OCI-LY7 (cell line): ENCODE measurements around the gene PTRHD1. TPM values are rescaled to one million over a fixed set of nuclear protein-coding genes. Genes with fewer than 3 reads are reported as not detected.

Source experiments
- BruUV-seq: library from RNA; stranded (reverse); fragments of 400-500 nt; replicated peaks from 2 replicates; lab custom pipeline; 2021; lab: Mats Ljungman, UMichigan
- CTCF ChIA-PET: fragments of 300-600 bp; sonication (Branson Sonifier 250); formaldehyde crosslinking; loops from one replicate; lab custom pipeline; 2022; ENCODE audit warnings: antibody characterized with exemption; ENCODE audit not compliant: unreplicated experiment; lab: Charles Lee
- POLR2A ChIA-PET: fragments of 300-600 bp; sonication (Branson Sonifier 250); formaldehyde crosslinking; loops from one replicate; lab custom pipeline; 2022; ENCODE audit warnings: antibody characterized with exemption; lab: Charles Lee
- DNase-seq: peaks from one replicate; pipeline ENCODE4 v3.0.0-alpha.2; 2015; ENCODE audit warnings: low spot score
- H2AFZ ChIP-seq: fragments of 200-600 bp; sonication (generic), shearing (Covaris generic); 2 replicates; pipeline ENCODE4 v1.6.1; 2014; ENCODE audit warnings: mild to moderate bottlenecking, antibody characterized with exemption, low read length, moderate library complexity
- H3K27ac ChIP-seq: fragments of 200-600 bp; sonication (generic); 2 replicates; pipeline ENCODE4 v1.5.1; 2014; ENCODE audit warnings: mixed run types, low read depth, mild to moderate bottlenecking, moderate library complexity, low read length, inconsistent platforms; ENCODE audit not compliant: poor library complexity, severe bottlenecking
- H3K36me3 ChIP-seq: fragments of 200-600 bp; sonication (generic); 2 replicates; pipeline ENCODE4 v1.6.1; 2014; ENCODE audit warnings: mild to moderate bottlenecking, antibody characterized with exemption, low read length, moderate library complexity, mixed read lengths; ENCODE audit not compliant: insufficient read depth
- H3K4me1 ChIP-seq: fragments of 200-600 bp; sonication (generic); 2 replicates; pipeline ENCODE4 v1.5.1; 2014; ENCODE audit warnings: mild to moderate bottlenecking, low read length; ENCODE audit not compliant: insufficient read depth, poor library complexity, severe bottlenecking
- H3K4me2 ChIP-seq: fragments of 200-600 bp; sonication (generic); 2 replicates; pipeline ENCODE4 v1.6.1; 2014; ENCODE audit warnings: mild to moderate bottlenecking, low read length
- H3K4me3 ChIP-seq: fragments of 200-600 bp; sonication (generic); 2 replicates; pipeline ENCODE4 v1.5.1; 2014; ENCODE audit warnings: mild to moderate bottlenecking, low read depth, low read length; ENCODE audit not compliant: poor library complexity, severe bottlenecking
- H3K79me2 ChIP-seq: fragments of 200-600 bp; sonication (generic); 2 replicates; pipeline ENCODE4 v1.6.1; 2016; ENCODE audit warnings: low read depth, mild to moderate bottlenecking, low read length, moderate library complexity, mixed read lengths; ENCODE audit not compliant: insufficient read depth
- H3K9me2 ChIP-seq: fragments of 200-600 bp; sonication (generic); 2 replicates; pipeline ENCODE4 v1.6.1; 2016; ENCODE audit warnings: mild to moderate bottlenecking, low read length, mixed read lengths; ENCODE audit not compliant: insufficient read depth
- H3K9me3 ChIP-seq: fragments of 200-600 bp; sonication (generic); 2 replicates; pipeline ENCODE4 v1.6.1; 2014; ENCODE audit warnings: mild to moderate bottlenecking, mixed run types, low read length, mixed read lengths
- H4K20me1 ChIP-seq: fragments of 200-600 bp; sonication (generic); 2 replicates; pipeline ENCODE4 v1.6.1; 2014; ENCODE audit warnings: mild to moderate bottlenecking, antibody characterized with exemption, low read length, moderate library complexity, mixed read lengths; ENCODE audit not compliant: insufficient read depth
- EZH2phosphoT487 ChIP-seq: fragments of 200-600 bp; sonication (generic); IDR thresholded peaks from 2 replicates; pipeline ENCODE4 v1.6.1; 2018; ENCODE audit warnings: low read depth, borderline replicate concordance, mild to moderate bottlenecking, mixed run types, antibody characterized with exemption, low read length, moderate library complexity, mixed read lengths
- intact Hi-C: fragments of 100-400 bp; cut with micrococcal nuclease; formaldehyde crosslinking; loops from one replicate; pipeline ENCODE4 v1.10.0; 2022; ENCODE audit not compliant: unreplicated experiment
- total RNA-seq, 2 experiments: library from RNA; depleted of rRNA in 1 of 2; stranded (reverse); fragments of >200 nt in 1 of 2; shearing (Covaris generic) in 1 of 2; gene quantifications; 2 replicates each; pipeline ENCODE4 v1.2.3, GENCODE V29; 2014 to 2022
- TF ChIP-seq, protein P1 (sequence below): fragments of 200-600 bp; sonication (generic); conservative IDR thresholded peaks from 2 replicates; pipeline ENCODE4 v1.5.1; 2014; ENCODE audit warnings: mild to moderate bottlenecking, antibody characterized with exemption, low read length, moderate library complexity, mixed read lengths

PTRHD1 gene
- total RNA-seq, 2 experiments from 2014 or later = 43.9 to 55.0 TPM

DNA sequence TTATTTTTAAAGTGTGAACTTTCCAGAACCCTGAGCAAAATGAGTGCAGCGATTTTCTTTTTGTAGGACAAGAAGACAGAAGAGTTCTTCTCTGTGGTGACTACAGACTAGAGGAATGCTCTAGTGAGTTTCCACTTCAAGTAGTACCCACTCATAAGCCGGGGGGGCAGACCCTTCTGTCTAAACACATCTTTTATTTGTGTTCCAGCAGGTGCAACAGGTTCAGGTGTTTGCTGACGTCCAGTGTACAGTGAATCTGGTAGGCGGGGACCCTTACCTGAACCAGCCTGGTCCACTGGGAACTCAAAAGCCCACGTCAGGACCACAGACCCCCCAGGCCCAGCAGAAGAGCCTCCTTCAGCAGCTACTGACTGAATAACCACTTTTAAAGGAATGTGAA is 25.2 kb downstream of the PTRHD1 start:
- ChIA-PET POLR2A (interaction anchor here (0.6 to 1.4 kb wide), 3 partner anchors 12 to 238 kb away, joined by 3 to 7 read pairs (median 5); no protein-coding TSS in a partner anchor), CTCF (no interaction called here)
- H3K79me2 ChIP-seq = no peaks in the 10 kb centered on the region
- no peaks in the 10 kb centered on the region for H3K36me3 ChIP-seq
- BruUV-seq = no TSS peak
- no peaks in the 10 kb centered on the region for H4K20me1 ChIP-seq
- no peaks in the 10 kb centered on the region for H3K4me1 ChIP-seq
- TF ChIP-seq, protein P1, sequence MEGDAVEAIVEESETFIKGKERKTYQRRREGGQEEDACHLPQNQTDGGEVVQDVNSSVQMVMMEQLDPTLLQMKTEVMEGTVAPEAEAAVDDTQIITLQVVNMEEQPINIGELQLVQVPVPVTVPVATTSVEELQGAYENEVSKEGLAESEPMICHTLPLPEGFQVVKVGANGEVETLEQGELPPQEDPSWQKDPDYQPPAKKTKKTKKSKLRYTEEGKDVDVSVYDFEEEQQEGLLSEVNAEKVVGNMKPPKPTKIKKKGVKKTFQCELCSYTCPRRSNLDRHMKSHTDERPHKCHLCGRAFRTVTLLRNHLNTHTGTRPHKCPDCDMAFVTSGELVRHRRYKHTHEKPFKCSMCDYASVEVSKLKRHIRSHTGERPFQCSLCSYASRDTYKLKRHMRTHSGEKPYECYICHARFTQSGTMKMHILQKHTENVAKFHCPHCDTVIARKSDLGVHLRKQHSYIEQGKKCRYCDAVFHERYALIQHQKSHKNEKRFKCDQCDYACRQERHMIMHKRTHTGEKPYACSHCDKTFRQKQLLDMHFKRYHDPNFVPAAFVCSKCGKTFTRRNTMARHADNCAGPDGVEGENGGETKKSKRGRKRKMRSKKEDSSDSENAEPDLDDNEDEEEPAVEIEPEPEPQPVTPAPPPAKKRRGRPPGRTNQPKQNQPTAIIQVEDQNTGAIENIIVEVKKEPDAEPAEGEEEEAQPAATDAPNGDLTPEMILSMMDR = no peak
- TF ChIP-seq EZH2phosphoT487 = no peak
- no peak overlapping the region for H2AFZ ChIP-seq
- DNase-seq = no peak
- no peak overlapping the region for H3K4me3 ChIP-seq
- intact Hi-C loops = no loop called here
- H3K27ac ChIP-seq = no peak overlapping the region
- no peak overlapping the region for H3K4me2 ChIP-seq
- H3K9me2 ChIP-seq = no peaks in the 10 kb centered on the region
- no peaks in the 10 kb centered on the region for H3K9me3 ChIP-seq

DNA sequence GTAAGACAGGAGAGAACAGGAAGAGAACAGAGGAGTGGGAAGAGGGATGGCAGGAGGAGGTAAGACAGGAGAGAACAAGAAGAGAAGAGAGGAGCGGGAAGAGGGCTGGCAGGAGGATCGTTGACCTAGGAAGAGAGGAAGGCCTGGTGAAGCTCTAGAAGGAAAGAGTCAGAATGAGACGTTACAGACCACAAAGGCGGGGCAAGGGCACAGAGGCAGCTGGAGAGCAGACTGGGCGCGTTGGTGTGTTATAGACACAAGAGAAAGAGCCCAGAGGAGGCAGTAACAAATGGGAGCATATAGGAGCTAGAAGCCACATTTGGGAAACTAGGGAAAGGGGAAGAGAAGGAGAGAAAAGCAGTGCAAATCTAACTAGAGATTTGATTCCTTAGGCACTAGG is 26.6 kb downstream of the PTRHD1 start:
- intact Hi-C loops = no loop called here
- Histone ChIP-seq H3K4me3 (no peak overlapping the region), H3K9me2 (no peaks in the 10 kb centered on the region), H3K79me2 (no peaks in the 10 kb centered on the region), H3K4me1 (no peaks in the 10 kb centered on the region), H3K9me3 (no peaks in the 10 kb centered on the region), H4K20me1 (no peaks in the 10 kb centered on the region), H2AFZ (no peak overlapping the region), H3K27ac (no peak overlapping the region), H3K36me3 (peaks cover 5% of the 10 kb centered on the region; the same call in 1 of the 2 replicates), H3K4me2 (no peak overlapping the region)
- BruUV-seq = no TSS peak
- ChIA-PET CTCF (no interaction called here), POLR2A (no interaction called here)
- no peak for TF ChIP-seq EZH2phosphoT487
- TF ChIP-seq, protein P1 = no peak
- no peak for DNase-seq

DNA sequence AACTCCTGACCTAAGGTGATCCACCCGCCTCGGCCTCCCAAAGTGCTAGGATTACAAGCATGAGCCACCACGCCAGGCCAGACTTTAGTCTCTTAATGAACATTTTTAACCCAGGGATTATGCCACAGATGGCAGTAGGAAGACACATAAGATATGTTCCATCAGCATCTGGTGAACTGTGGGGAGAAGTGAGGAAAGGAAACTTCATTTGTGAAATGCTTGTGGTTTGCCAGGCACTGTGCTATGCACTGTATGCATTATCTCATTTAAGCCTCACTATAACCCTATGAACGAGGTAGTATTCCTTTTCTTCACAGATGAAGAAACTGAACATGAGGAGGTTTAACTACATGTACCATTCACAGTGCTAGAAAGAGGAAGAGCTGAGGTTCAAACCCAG is 29.3 kb downstream of the PTRHD1 start:
- H3K4me3 ChIP-seq = no peak overlapping the region
- H3K9me3 ChIP-seq = no peaks in the 10 kb centered on the region
- ChIA-PET POLR2A (no interaction called here), CTCF (interaction anchor here (0.6 kb wide), 1 partner anchor 178 kb away, joined by 3 read pairs; no protein-coding TSS in a partner anchor)
- H3K79me2 ChIP-seq = no peaks in the 10 kb centered on the region
- no peaks in the 10 kb centered on the region for H3K9me2 ChIP-seq
- no peak overlapping the region for H2AFZ ChIP-seq
- no peak for TF ChIP-seq EZH2phosphoT487
- TF ChIP-seq, protein P1 = no peak
- H4K20me1 ChIP-seq = no peaks in the 10 kb centered on the region
- H3K27ac ChIP-seq = no peak overlapping the region
- DNase-seq = no peak
- no peaks in the 10 kb centered on the region for H3K4me1 ChIP-seq
- BruUV-seq = no TSS peak
- intact Hi-C loops = no loop called here
- H3K4me2 ChIP-seq = no peak overlapping the region
- peaks cover 10% of the 10 kb centered on the region; the same call in 1 of the 2 replicates for H3K36me3 ChIP-seq
